Activated naive CD4-positive, alpha-beta T cell treated with anti-CD3 and anti-CD28 coated beads, Interleukin-2, amount 10 ng/mL, durations not matched to agents 7 days and 5 days (primary cell): ENCODE data around the gene TARP.
"Not testable (repeated sequence)": the region's sequence is repeated elsewhere in the genome, so short reads cannot be mapped to it uniquely, and the experiment has no call there.

Experiments used
- CTCF ChIA-PET: fragments of 350-600 bp; sonication (Branson Sonifier 250); formaldehyde crosslinking; loops from one replicate; lab custom pipeline; 2021; ENCODE audit warnings: antibody characterized with exemption; lab: Charles Lee
- DNase-seq: peaks from one replicate; pipeline ENCODE4 v3.0.0-alpha.2; 2020
- H3K27ac Mint-ChIP-seq: one replicate; pipeline ENCODE4 v1.8.0; 2021; ENCODE audit warnings: mild to moderate bottlenecking, moderate library complexity, mixed read lengths
- H3K27me3 Mint-ChIP-seq: one replicate; pipeline ENCODE4 v1.8.0; 2021; ENCODE audit warnings: mild to moderate bottlenecking, mixed read lengths
- H3K36me3 Mint-ChIP-seq: one replicate; pipeline ENCODE4 v1.8.0; 2021; ENCODE audit warnings: mixed read lengths
- H3K4me1 Mint-ChIP-seq: one replicate; pipeline ENCODE4 v1.8.0; 2021; ENCODE audit warnings: mixed read lengths
- H3K4me3 Mint-ChIP-seq: one replicate; pipeline ENCODE4 v1.8.0; 2021; ENCODE audit warnings: mild to moderate bottlenecking, moderate library complexity, mixed read lengths
- H3K9me3 Mint-ChIP-seq: one replicate; pipeline ENCODE4 v1.8.0; 2021; ENCODE audit warnings: mixed read lengths

TARP gene

GRCh38 chr7:38234759-38235158, 38.7 kb downstream of the TARP start:
- H3K9me3 Mint-ChIP-seq, H3K27ac Mint-ChIP-seq, DNase-seq, H3K27me3 Mint-ChIP-seq, H3K4me3 Mint-ChIP-seq: not testable (repeated sequence)
- Mint-ChIP-seq H3K36me3 (peaks cover 13% of the 10 kb centered on the region), H3K4me1 (peaks cover 67% of the 10 kb centered on the region)
- CTCF ChIA-PET = interaction anchor here (1.0 to 6.0 kb wide), 5 partner anchors 12 to 134 kb away, joined by 3 to 28 read pairs (median 5); no protein-coding TSS in a partner anchor

GRCh38 chr7:38232502-38233366, 40.7 kb downstream of the TARP start:
- no peaks in the 10 kb centered on the region for H3K9me3 Mint-ChIP-seq
- no peaks in the 10 kb centered on the region for H3K27me3 Mint-ChIP-seq
- H3K27ac Mint-ChIP-seq = peak overlapping the region; percentile 96
- peak overlapping the region; percentile 48 for H3K4me3 Mint-ChIP-seq
- CTCF ChIA-PET = interaction anchor here (0.8 to 6.0 kb wide), 6 partner anchors 10 to 136 kb away, joined by 3 to 28 read pairs (median 12); no protein-coding TSS in a partner anchor
- DNase-seq = peak; percentile 79
- peaks cover 76% of the 10 kb centered on the region for H3K4me1 Mint-ChIP-seq
- H3K36me3 Mint-ChIP-seq = peaks cover 20% of the 10 kb centered on the region

- peak overlapping the region; percentile 28 for H3K27ac Mint-ChIP-seq
- peaks cover 53% of the 10 kb centered on the region for H3K4me1 Mint-ChIP-seq
- H3K27me3 Mint-ChIP-seq = no peaks in the 10 kb centered on the region
These were observed 43.4 kb downstream of the TARP start for GRCh38 chr7:38229884-38230642.

GRCh38 chr7:38229386-38229785, 44.0 kb downstream of the TARP start:
- no peaks in the 10 kb centered on the region for H3K9me3 Mint-ChIP-seq
- peaks cover 50% of the 10 kb centered on the region for H3K4me1 Mint-ChIP-seq
- no peak for DNase-seq
- no peaks in the 10 kb centered on the region for H3K27me3 Mint-ChIP-seq
- H3K4me3 Mint-ChIP-seq = no peak overlapping the region
- H3K27ac Mint-ChIP-seq = no peak overlapping the region
- CTCF ChIA-PET = interaction anchor here (1.7 to 2.3 kb wide), 2 partner anchors 14 to 106 kb away, joined by 5 to 14 read pairs; no protein-coding TSS in a partner anchor
- peaks cover 25% of the 10 kb centered on the region for H3K36me3 Mint-ChIP-seq

More at GRCh38 chr7:38229884-38230642, 43.4 kb downstream of the TARP start:
- peaks cover 21% of the 10 kb centered on the region for H3K36me3 Mint-ChIP-seq
- DNase-seq = no peak
- H3K4me3 Mint-ChIP-seq = no peak overlapping the region
- CTCF ChIA-PET = interaction anchor here (1.7 to 2.3 kb wide), 2 partner anchors 14 to 105 kb away, joined by 5 to 14 read pairs; no protein-coding TSS in a partner anchor
- no peaks in the 10 kb centered on the region for H3K9me3 Mint-ChIP-seq

GRCh38 chr7:38224392-38224791, 49.0 kb downstream of the TARP start:
- H3K27ac Mint-ChIP-seq = no peak overlapping the region
- H3K36me3 Mint-ChIP-seq = peaks cover 34% of the 10 kb centered on the region
- CTCF ChIA-PET = interaction anchor here (10.1 to 10.3 kb wide), 2 partner anchors 111 to 141 kb away, joined by 182 to 285 read pairs; no protein-coding TSS in a partner anchor
- H3K27me3 Mint-ChIP-seq = no peaks in the 10 kb centered on the region
- DNase-seq = no peak
- H3K4me3 Mint-ChIP-seq = no peak overlapping the region
- no peaks in the 10 kb centered on the region for H3K9me3 Mint-ChIP-seq
- peaks cover 24% of the 10 kb centered on the region for H3K4me1 Mint-ChIP-seq

- CTCF ChIA-PET = interaction anchor here (0.6 to 10.3 kb wide), 14 partner anchors 9 to 593 kb away, joined by 3 to 285 read pairs (median 7); no protein-coding TSS in a partner anchor
- Mint-ChIP-seq H3K4me1 (peaks cover 20% of the 10 kb centered on the region), H3K27me3 (no peaks in the 10 kb centered on the region), H3K4me3 (no peak overlapping the region), H3K9me3 (no peaks in the 10 kb centered on the region), H3K27ac (no peak overlapping the region), H3K36me3 (peaks cover 34% of the 10 kb centered on the region)
- no peak for DNase-seq
These were observed 50.1 kb downstream of the TARP start for GRCh38 chr7:38223306-38223705.

GRCh38 chr7:38222481-38223096, 50.8 kb downstream of the TARP start:
- Mint-ChIP-seq H3K4me1 (peaks cover 20% of the 10 kb centered on the region), H3K4me3 (no peak overlapping the region), H3K27me3 (no peaks in the 10 kb centered on the region), H3K27ac (no peak overlapping the region), H3K36me3 (peaks cover 36% of the 10 kb centered on the region), H3K9me3 (no peaks in the 10 kb centered on the region)
- CTCF ChIA-PET = interaction anchor here (0.6 to 10.3 kb wide), 18 partner anchors 10 to 594 kb away, joined by 3 to 285 read pairs (median 5); no protein-coding TSS in a partner anchor
- DNase-seq = no peak

GRCh38 chr7:38220452-38220851, 53.0 kb downstream of the TARP start:
- Mint-ChIP-seq H3K4me3 (no peak overlapping the region), H3K27ac (peak overlapping the region; percentile 2), H3K27me3 (no peaks in the 10 kb centered on the region), H3K9me3 (no peaks in the 10 kb centered on the region), H3K36me3 (peaks cover 44% of the 10 kb centered on the region), H3K4me1 (peaks cover 39% of the 10 kb centered on the region)
- CTCF ChIA-PET = interaction anchor here (1.6 to 10.3 kb wide), 4 partner anchors 98 to 145 kb away, joined by 9 to 285 read pairs (median 106); no protein-coding TSS in a partner anchor
- no peak for DNase-seq

GRCh38 chr7:38217672-38218071, 55.8 kb downstream of the TARP start:
- Mint-ChIP-seq H3K27me3 (no peaks in the 10 kb centered on the region), H3K36me3 (peaks cover 37% of the 10 kb centered on the region), H3K27ac (peak overlapping the region; percentile 33), H3K9me3 (no peaks in the 10 kb centered on the region), H3K4me1 (peaks cover 37% of the 10 kb centered on the region), H3K4me3 (no peak overlapping the region)
- no peak for DNase-seq
- CTCF ChIA-PET = interaction anchor here (0.9 to 10.3 kb wide), 11 partner anchors 17 to 157 kb away, joined by 3 to 285 read pairs (median 5); no protein-coding TSS in a partner anchor

- Mint-ChIP-seq H3K27ac (no peak overlapping the region), H3K4me3 (no peak overlapping the region), H3K27me3 (no peaks in the 10 kb centered on the region), H3K4me1 (peaks cover 32% of the 10 kb centered on the region), H3K9me3 (no peaks in the 10 kb centered on the region), H3K36me3 (peaks cover 32% of the 10 kb centered on the region)
- CTCF ChIA-PET = interaction anchor here (0.7 to 10.3 kb wide), 44 partner anchors 9 to 315 kb away, joined by 3 to 285 read pairs (median 6); partner anchors contain the start of gene STARD3NL
- DNase-seq = peak; percentile 85
These were observed 57.4 kb downstream of the TARP start for GRCh38 chr7:38215735-38216670.

- Mint-ChIP-seq H3K4me1 (peaks cover 26% of the 10 kb centered on the region), H3K4me3 (no peak overlapping the region), H3K27me3 (no peaks in the 10 kb centered on the region), H3K27ac (no peak overlapping the region), H3K36me3 (peaks cover 26% of the 10 kb centered on the region), H3K9me3 (no peaks in the 10 kb centered on the region)
- no peak for DNase-seq
- CTCF ChIA-PET = interaction anchor here (0.7 to 10.3 kb wide), 37 partner anchors 9 to 314 kb away, joined by 3 to 285 read pairs (median 9); partner anchors contain the start of gene STARD3NL
These were observed 58.3 kb downstream of the TARP start for GRCh38 chr7:38215115-38215514.

- no peaks in the 10 kb centered on the region for H3K27me3 Mint-ChIP-seq
- CTCF ChIA-PET = interaction anchor here (0.8 to 6.4 kb wide), 8 partner anchors 11 to 158 kb away, joined by 3 to 29 read pairs (median 5); no protein-coding TSS in a partner anchor
- H3K4me1 Mint-ChIP-seq = peaks cover 13% of the 10 kb centered on the region
- no peak for DNase-seq
- no peaks in the 10 kb centered on the region for H3K9me3 Mint-ChIP-seq
- peaks cover 8% of the 10 kb centered on the region for H3K36me3 Mint-ChIP-seq
- H3K4me3 Mint-ChIP-seq = no peak overlapping the region
- H3K27ac Mint-ChIP-seq = no peak overlapping the region
These were observed 61.5 kb downstream of the TARP start for GRCh38 chr7:38211940-38212339.
